SJCRH30 (cell line): ENCODE data around the gene BACE1. TPM values are rescaled to one million over a fixed set of nuclear protein-coding genes. Genes with fewer than 3 reads are reported as not detected.
"Not testable (repeated sequence)": the region's sequence is repeated elsewhere in the genome, so short reads cannot be mapped to it uniquely, and the experiment has no call there.

ENCODE experiments used
- DNase-seq, 2 experiments: peaks; one replicate each; pipeline ENCODE4 v3.0.0-alpha.2; 2015 to 2020
- H3K27ac ChIP-seq: fragments of 250-450 bp; sonication (Bioruptor Pico); 2 replicates; pipeline ENCODE4 v1.5.1; 2020; ENCODE audit warnings: mild to moderate bottlenecking, moderate library complexity
- H3K27me3 ChIP-seq: fragments of 250-450 bp; sonication (Bioruptor Pico); 2 replicates; pipeline ENCODE4 v1.5.1; 2020; ENCODE audit warnings: mild to moderate bottlenecking, moderate library complexity
- H3K36me3 ChIP-seq: fragments of 250-450 bp; sonication (Bioruptor Pico); 2 replicates; pipeline ENCODE4 v1.5.1; 2020; ENCODE audit warnings: mild to moderate bottlenecking, moderate library complexity
- H3K4me1 ChIP-seq: fragments of 250-450 bp; sonication (Bioruptor Pico); 2 replicates; pipeline ENCODE4 v1.5.1; 2020; ENCODE audit warnings: mild to moderate bottlenecking, moderate library complexity
- H3K4me3 ChIP-seq: fragments of 250-450 bp; sonication (Bioruptor Pico); 2 replicates; pipeline ENCODE4 v1.5.1; 2020; ENCODE audit warnings: mild to moderate bottlenecking, moderate library complexity
- H3K9me3 ChIP-seq: fragments of 250-450 bp; sonication (Bioruptor Pico); replicated peaks from 2 replicates; pipeline ENCODE4 v1.5.1; 2020; ENCODE audit warnings: mild to moderate bottlenecking, moderate library complexity
- total RNA-seq: library from RNA; depleted of rRNA; stranded (reverse); fragments of >200 nt; shearing (Covaris generic); gene quantifications from 2 replicates; pipeline ENCODE4 v1.2.3, GENCODE V29; 2014; rRNA removed

The BACE1 gene
- 2.3 and 3.0 TPM in 2 replicates for total RNA-seq

- Histone ChIP-seq H3K4me3 (peak within 1 kb of the TSS; percentile 74), H3K9me3 (no peaks in the 10 kb centered on the region), H3K4me1 (no peaks in the 10 kb centered on the region; the same call in 1 of the 2 replicates), H3K27ac (no peak within 1 kb of the TSS), H3K27me3 (no peaks in the 10 kb centered on the region), H3K36me3 (no peaks in the 10 kb centered on the region)
- peak; percentile 83 to 84 for DNase-seq
Measured at GRCh38 chr11:117316197-117316961, at the start of gene BACE1. Gene BACE1 (minus strand): TSS chr11:117316256. CDS start chr11:117315795, 461 bp downstream.

DNA sequence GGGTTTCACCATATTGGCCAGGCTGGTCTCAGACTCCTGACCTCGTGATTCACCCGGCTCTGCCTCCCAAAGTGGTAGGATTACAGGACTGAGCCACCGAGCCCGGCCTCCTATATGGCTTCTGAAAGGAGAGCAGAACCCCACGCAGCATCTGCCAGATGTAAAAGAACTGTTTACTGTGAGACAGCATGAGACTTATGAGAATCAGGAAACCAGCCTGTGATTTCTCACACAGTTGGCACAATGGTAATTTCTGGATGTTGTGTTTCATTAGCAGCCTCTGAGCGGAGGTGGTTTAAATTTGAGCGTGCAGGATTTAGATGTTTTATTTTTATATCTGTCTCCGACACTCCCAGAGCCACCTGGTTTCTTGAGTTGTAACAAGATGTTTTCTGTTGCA is 45.4 kb upstream of the BACE1 start:
- Histone ChIP-seq H3K27ac (no peak overlapping the region), H3K36me3 (no peaks in the 10 kb centered on the region), H3K4me3 (no peak overlapping the region), H3K4me1 (no peaks in the 10 kb centered on the region), H3K9me3 (no peaks in the 10 kb centered on the region), H3K27me3 (no peaks in the 10 kb centered on the region)
- no peak for DNase-seq

DNA sequence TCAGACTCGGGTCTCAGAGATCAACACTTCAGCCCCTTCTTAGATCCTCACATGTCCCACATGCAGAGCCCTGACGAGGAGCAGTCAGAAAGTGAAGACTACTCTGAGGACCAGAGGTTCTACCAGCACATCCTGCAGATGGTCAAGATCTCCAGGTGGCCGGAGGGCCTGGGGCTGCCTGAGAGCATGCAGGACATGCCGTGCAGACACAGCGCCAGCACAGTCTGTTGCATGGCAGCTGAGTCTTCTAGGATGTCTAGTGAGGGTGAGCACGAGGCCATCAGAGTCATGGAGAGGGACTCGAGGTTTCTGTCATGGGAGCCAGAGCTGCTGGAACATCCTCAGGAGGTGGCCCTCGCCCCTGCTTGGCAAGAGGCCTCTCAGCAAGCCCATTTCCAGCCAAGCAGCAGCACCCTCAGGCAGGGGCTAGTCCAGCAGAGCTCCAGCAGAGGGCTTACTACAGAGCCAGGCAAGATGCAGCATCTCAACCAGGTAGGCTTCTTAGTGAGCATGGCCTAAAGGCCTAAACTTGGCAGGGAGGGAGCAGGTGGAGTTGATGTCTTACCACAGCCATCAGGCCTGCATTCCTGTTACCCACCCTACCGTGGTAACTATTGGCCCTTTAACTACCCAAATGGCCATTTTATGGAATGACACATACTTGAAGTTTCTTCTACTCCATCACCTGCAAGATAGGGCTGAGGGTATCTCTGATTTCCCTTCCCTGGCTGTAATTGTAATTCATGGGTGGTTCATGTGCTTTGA is 40.3 kb upstream of the BACE1 start:
- no peaks in the 10 kb centered on the region for H3K9me3 ChIP-seq
- H3K4me1 ChIP-seq, result no peaks in the 10 kb centered on the region
- H3K27me3 ChIP-seq, result no peaks in the 10 kb centered on the region
- no peak overlapping the region for H3K27ac ChIP-seq
- no peak overlapping the region for H3K4me3 ChIP-seq
- DNase-seq, result no peak
- no peaks in the 10 kb centered on the region for H3K36me3 ChIP-seq

DNA sequence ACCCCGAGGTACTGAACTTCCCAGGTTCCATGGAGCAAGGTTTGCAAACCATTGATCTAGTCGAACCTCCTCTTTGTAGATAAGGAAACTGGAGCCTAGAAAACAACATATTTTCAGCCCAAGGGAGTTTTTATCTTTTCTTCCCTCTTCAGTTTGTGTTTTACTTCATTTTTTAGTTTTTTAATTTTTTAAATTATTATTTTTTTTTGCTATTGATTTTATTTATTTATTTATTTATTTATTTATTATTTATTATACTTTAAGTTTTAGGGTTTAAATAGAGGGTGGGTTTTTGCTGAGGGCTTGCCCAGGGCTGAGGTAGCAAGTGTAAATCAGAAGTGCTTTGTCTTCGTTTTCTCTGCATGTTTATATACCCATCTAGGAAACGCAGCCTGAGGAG is 38.5 kb upstream of the BACE1 start:
- Histone ChIP-seq H3K36me3 (no peaks in the 10 kb centered on the region), H3K27me3 (no peaks in the 10 kb centered on the region), H3K4me3 (no peak overlapping the region), H3K4me1 (no peaks in the 10 kb centered on the region), H3K9me3 (no peaks in the 10 kb centered on the region), H3K27ac (no peak overlapping the region)
- no peak for DNase-seq

- no peak overlapping the region for H3K4me3 ChIP-seq
- no peak for DNase-seq
- no peaks in the 10 kb centered on the region for H3K27me3 ChIP-seq
- no peaks in the 10 kb centered on the region for H3K9me3 ChIP-seq
- H3K27ac ChIP-seq, result no peak overlapping the region
- no peaks in the 10 kb centered on the region for H3K36me3 ChIP-seq
- no peaks in the 10 kb centered on the region for H3K4me1 ChIP-seq
Measured at GRCh38 chr11:117345039-117345438, 29.0 kb upstream of the BACE1 start.

DNA sequence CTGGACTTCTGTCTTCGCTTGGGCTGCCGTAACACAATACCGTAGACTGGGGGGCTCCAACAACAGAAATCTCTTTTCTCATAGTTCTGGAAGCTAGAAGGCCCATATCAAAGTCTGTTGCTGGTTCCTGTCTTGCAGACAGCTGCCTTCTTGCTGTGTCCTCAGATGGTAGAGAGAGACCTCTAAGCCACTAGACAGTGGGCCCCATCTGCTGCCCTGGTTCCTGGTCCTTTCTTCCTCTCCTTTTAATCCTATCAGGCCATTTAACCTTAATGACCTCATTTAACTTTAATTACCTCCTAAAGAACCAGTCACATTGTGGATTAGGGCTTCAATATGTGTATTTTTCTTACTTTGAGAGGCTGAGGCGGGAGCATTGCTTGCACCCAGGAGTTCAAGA is 21.0 kb upstream of the BACE1 start:
- H3K9me3 ChIP-seq, result no peaks in the 10 kb centered on the region
- H3K36me3 ChIP-seq, result no peaks in the 10 kb centered on the region
- no peak for DNase-seq
- H3K4me3 ChIP-seq, result no peak overlapping the region
- no peaks in the 10 kb centered on the region for H3K4me1 ChIP-seq
- no peaks in the 10 kb centered on the region for H3K27me3 ChIP-seq
- no peak overlapping the region for H3K27ac ChIP-seq

- H3K4me1 ChIP-seq, result no peaks in the 10 kb centered on the region
- no peak overlapping the region for H3K27ac ChIP-seq
- H3K27me3 ChIP-seq, result no peaks in the 10 kb centered on the region
- no peak for DNase-seq
- H3K36me3 ChIP-seq, result no peaks in the 10 kb centered on the region
- H3K4me3 ChIP-seq, result no peak overlapping the region
- H3K9me3 ChIP-seq, result no peaks in the 10 kb centered on the region
Measured at GRCh38 chr11:117335399-117335798, 19.3 kb upstream of the BACE1 start.

DNA sequence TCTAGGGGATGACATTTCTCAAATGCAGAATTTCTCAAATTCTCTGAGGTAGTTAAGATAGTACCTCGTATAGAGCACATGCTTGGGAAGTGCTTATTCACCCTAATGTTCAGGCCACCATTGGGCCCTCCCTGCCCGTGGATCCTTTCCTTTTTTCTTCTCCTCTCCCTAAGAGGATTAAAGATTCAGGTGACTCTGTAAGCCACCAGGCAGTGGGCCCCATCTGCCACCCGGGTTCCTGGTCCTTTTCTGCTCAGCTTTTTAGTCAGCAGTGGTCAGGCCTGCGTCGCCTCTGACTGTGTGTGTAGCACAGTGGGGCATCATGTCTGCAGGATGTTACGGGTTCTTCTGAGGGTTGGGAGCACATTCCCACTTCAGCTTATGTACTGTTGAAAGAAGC is 18.8 kb upstream of the BACE1 start:
- Histone ChIP-seq H3K27ac (no peak overlapping the region), H3K36me3 (no peaks in the 10 kb centered on the region), H3K27me3 (no peaks in the 10 kb centered on the region)

DNA sequence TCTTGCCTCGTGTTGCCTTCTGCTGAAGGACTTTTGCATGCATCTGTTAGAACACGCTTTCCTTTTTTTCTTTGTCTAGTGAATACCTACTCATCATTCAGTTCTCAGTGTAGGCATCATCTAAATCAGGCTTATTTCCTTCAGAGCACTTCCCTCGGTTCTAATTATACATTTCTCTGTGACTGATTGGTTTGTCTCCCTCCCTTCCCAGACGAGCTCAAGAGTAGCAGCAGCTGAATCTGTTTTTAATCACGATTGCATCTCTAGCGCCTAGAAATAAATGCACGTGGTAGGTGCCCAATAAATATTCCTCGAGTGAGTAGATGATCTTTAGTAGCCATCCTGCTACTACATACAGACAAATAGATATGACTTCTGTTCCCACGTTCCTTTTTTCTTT is 17.9 kb upstream of the BACE1 start:
- no peaks in the 10 kb centered on the region for H3K27me3 ChIP-seq
- no peak for DNase-seq
- no peak overlapping the region for H3K4me3 ChIP-seq
- H3K27ac ChIP-seq, result no peak overlapping the region
- H3K4me1 ChIP-seq, result no peaks in the 10 kb centered on the region
- H3K9me3 ChIP-seq, result no peaks in the 10 kb centered on the region
- H3K36me3 ChIP-seq, result no peaks in the 10 kb centered on the region

More for the DNA sequence above, 18.8 kb upstream of the BACE1 start:
- Histone ChIP-seq H3K9me3 (no peaks in the 10 kb centered on the region), H3K4me3 (no peak overlapping the region), H3K4me1 (no peaks in the 10 kb centered on the region)
- DNase-seq, result no peak

DNA sequence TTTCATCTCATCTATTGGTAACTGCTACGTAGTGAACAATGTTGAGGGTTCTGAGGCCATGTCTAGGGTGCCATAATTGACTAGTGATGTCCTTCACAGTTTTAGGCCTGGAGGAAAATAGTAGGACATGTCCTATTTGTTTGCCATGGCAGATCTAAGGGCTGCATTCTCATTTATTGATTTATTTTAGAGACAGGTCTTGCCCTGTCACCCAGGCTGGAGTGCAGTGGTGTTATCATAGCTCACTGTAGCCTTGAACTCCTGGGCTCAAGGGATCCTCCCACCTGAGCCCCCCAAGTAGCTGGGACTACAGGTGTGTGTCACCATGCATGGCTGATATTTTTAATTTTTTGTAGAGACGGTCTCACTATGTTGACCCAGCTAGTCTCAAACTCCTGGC is 16.8 kb upstream of the BACE1 start:
- H3K4me1 ChIP-seq, result no peaks in the 10 kb centered on the region
- H3K27ac ChIP-seq, result no peak overlapping the region
- H3K36me3 ChIP-seq, result no peaks in the 10 kb centered on the region
- H3K9me3 ChIP-seq, result no peaks in the 10 kb centered on the region
- no peaks in the 10 kb centered on the region for H3K27me3 ChIP-seq
- H3K4me3 ChIP-seq, result no peak overlapping the region
- no peak for DNase-seq

GRCh38 chr11:117328375-117329010 is 12.4 kb upstream of the BACE1 start:
- DNase-seq, result peak; percentile 9 to 44
- Histone ChIP-seq H3K27me3 (no peaks in the 10 kb centered on the region), H3K36me3 (no peaks in the 10 kb centered on the region), H3K9me3 (no peaks in the 10 kb centered on the region), H3K4me1 (no peaks in the 10 kb centered on the region), H3K27ac (peak overlapping the region; percentile 37), H3K4me3 (peak overlapping the region; percentile 70)

DNA sequence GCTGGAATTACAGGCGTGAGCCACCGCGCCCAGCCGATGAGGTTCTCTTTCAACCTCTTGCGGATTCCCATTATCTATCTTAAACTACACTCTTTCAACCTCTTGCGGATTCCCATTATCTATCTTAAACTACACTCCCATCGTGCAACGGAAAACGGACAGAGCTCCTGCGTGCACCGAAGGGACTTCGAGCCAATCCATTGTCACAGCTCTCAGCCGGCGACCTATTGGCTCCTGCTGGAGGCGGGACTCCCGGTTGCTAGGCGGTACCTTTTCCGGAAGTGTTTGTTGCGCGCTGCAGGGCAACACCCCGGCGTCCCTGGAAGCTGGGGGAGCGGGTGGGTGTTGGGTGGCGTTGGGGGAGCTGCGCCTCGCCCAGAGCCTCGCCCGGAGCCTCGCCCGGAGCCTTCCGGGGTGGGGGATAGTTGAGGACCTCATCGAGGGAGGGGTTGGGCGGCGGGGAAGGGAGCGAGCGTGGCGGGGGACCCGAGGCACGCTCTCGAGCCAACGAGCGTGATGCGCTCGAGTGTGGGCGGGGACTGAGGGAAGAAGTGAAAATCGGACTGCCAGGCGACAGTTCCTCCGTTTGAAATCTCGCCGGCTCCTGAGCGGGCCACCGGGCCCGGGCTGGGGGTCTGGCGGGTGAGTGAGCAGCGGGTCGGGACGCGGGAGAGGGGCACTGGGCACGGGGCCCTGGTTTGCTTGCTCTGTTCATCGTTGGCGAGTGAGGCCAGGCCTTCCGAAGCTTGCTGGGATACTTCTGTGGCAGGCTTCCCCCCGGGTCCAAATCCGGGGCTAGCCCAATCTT is 11.7 kb upstream of the BACE1 start, which contains the start of gene CEP164:
Gene CEP164, plus strand, starts transcription at position 288 of the 808 bp plus-strand sequence. CDS start 10,733 bp downstream, outside the sequence.
- H3K4me1 ChIP-seq, result no peaks in the 10 kb centered on the region
- H3K4me3 ChIP-seq, result peak within 1 kb of the TSS; percentile 70
- H3K27ac ChIP-seq, result peak within 1 kb of the TSS; percentile 37
- no peaks in the 10 kb centered on the region for H3K9me3 ChIP-seq
- no peaks in the 10 kb centered on the region for H3K27me3 ChIP-seq
- DNase-seq, result peak; percentile 91 to 92
- no peaks in the 10 kb centered on the region for H3K36me3 ChIP-seq

DNA sequence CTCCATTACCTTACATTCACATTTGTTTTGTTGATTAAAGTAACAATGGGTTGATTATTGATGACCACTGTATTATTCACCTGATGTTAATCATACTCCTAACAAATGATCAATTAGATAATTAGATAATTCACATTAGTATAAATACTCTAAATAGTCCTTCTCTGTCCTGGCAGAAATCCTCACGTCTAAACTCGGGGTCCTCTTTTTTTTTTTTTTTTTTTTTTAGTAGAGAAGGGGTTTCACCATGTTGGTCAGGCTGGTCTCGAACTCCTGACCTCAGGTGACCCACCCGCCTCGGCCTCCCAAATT is 11.2 kb upstream of the BACE1 start:
- not testable (repeated sequence) for H3K9me3 ChIP-seq, H3K27me3 ChIP-seq, H3K4me1 ChIP-seq, H3K36me3 ChIP-seq, H3K27ac ChIP-seq, DNase-seq
- peak overlapping the region; percentile 70 for H3K4me3 ChIP-seq

DNA sequence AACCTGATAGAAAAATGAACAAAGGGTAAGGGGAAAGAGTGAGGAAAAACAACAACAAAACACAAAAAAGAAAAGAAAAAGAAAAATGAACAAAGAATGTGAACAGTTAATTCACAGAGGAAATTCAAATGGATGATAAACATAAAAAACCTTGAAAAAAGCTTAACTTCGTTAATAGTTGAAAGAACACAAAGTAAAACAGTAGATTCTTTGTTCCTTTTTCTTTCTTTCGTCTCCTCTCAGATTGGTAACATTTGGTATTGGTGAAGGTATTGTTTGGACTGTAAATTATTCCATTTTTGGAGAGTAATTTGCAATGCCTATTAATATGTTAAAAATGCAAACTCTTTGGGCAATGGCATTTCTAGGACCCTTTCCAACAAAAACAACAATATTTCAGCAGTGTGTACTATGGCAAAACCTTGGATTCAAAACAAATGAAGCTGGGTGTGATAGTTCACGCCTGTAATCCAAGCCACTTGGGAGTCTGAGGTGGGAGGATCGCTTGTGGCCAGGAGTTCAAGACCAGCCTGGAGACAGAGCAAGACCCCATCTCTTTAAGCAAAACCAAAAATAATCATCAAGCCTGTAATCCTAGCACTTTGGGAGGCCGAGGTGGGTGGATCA is 3.3 kb upstream of the BACE1 start:
- H3K27me3 ChIP-seq, result no peaks in the 10 kb centered on the region
- H3K36me3 ChIP-seq, result no peaks in the 10 kb centered on the region
- H3K27ac ChIP-seq, result no peak overlapping the region
- H3K9me3 ChIP-seq, result no peaks in the 10 kb centered on the region
- no peak overlapping the region for H3K4me3 ChIP-seq
- H3K4me1 ChIP-seq, result no peaks in the 10 kb centered on the region; the same call in 1 of the 2 replicates
- DNase-seq, result no peak
